GM23338 (cell line): ENCODE results near the gene TSPEAR. TPM values are rescaled to one million over a fixed set of nuclear protein-coding genes. Genes with fewer than 3 reads are reported as not detected.

Experiments
- ATAC-seq: fragments of 200-7000 bp; cut with Tn5 transposase; 3 replicates; pipeline ENCODE4 v1.9.1; 2020
- DNase-seq: peaks from one replicate; pipeline ENCODE4 v3.0.0-alpha.2; 2015; ENCODE audit warnings: low spot score
- H2AFZ ChIP-seq: fragments of 200-600 bp; sonication (generic); 2 replicates; pipeline ENCODE4 v1.8.0; 2016; ENCODE audit warnings: antibody characterized with exemption, mild to moderate bottlenecking, moderate library complexity
- H3F3A ChIP-seq: fragments of 200-600 bp; sonication (generic); replicated peaks from 2 replicates; pipeline ENCODE4 v1.8.0; 2017; ENCODE audit warnings: antibody characterized with exemption, mixed run types, low read depth
- H3K27ac ChIP-seq: fragments of 200-600 bp; sonication (generic); 2 replicates; pipeline ENCODE4 v1.6.1; 2016; ENCODE audit warnings: low read depth
- H3K27me3 ChIP-seq: fragments of 200-600 bp; sonication (generic); 2 replicates; pipeline ENCODE4 v1.8.0; 2016; ENCODE audit warnings: mild to moderate bottlenecking, mixed run types, moderate library complexity; ENCODE audit not compliant: insufficient read depth
- H3K36me3 ChIP-seq: fragments of 200-600 bp; sonication (generic); 2 replicates; pipeline ENCODE4 v1.8.0; 2016; ENCODE audit warnings: mild to moderate bottlenecking; ENCODE audit not compliant: insufficient read depth
- H3K4me1 ChIP-seq: fragments of 200-600 bp; sonication (generic); 2 replicates; pipeline ENCODE4 v1.8.0; 2016; ENCODE audit warnings: mild to moderate bottlenecking, moderate library complexity; ENCODE audit not compliant: insufficient read depth
- H3K4me2 ChIP-seq: fragments of 200-600 bp; sonication (generic); 2 replicates; pipeline ENCODE4 v1.7.1; 2017; ENCODE audit warnings: mixed run types
- H3K4me3 ChIP-seq: fragments of 200-600 bp; sonication (generic); 2 replicates; pipeline ENCODE4 v1.6.1; 2016; ENCODE audit warnings: mixed run types
- H3K79me2 ChIP-seq: fragments of 200-600 bp; sonication (generic); replicated peaks from 2 replicates; pipeline ENCODE4 v1.8.0; 2017; ENCODE audit warnings: mild to moderate bottlenecking; ENCODE audit not compliant: insufficient read depth
- H3K9me2 ChIP-seq: fragments of 200-600 bp; sonication (generic); 2 replicates; pipeline ENCODE4 v1.8.0; 2017; ENCODE audit not compliant: insufficient read depth
- H4K20me1 ChIP-seq: fragments of 200-600 bp; sonication (generic); replicated peaks from 2 replicates; pipeline ENCODE4 v1.8.0; 2017; ENCODE audit warnings: mild to moderate bottlenecking; ENCODE audit not compliant: insufficient read depth
- H3K27ac Mint-ChIP-seq: 2 replicates; pipeline ENCODE4 v1.8.0; 2020; ENCODE audit warnings: inconsistent platforms, mild to moderate bottlenecking, moderate library complexity, mixed read lengths
- H3K27me3 Mint-ChIP-seq: 3 replicates; pipeline ENCODE4 v1.8.0; 2022; ENCODE audit warnings: low read depth, mild to moderate bottlenecking, moderate library complexity, mixed read lengths, inconsistent platforms; ENCODE audit not compliant: insufficient read depth, poor library complexity
- H3K36me3 Mint-ChIP-seq: 3 replicates; pipeline ENCODE4 v1.8.0; 2021; ENCODE audit warnings: low read depth, mild to moderate bottlenecking, inconsistent platforms, moderate library complexity, mixed read lengths
- H3K4me1 Mint-ChIP-seq: 3 replicates; pipeline ENCODE4 v1.8.0; 2020; ENCODE audit warnings: mild to moderate bottlenecking, inconsistent platforms, mixed read lengths
- H3K4me3 Mint-ChIP-seq: 3 replicates; pipeline ENCODE4 v1.8.0; 2021; ENCODE audit warnings: moderate library complexity, mild to moderate bottlenecking, inconsistent platforms, mixed read lengths
- H3K9me3 Mint-ChIP-seq: 3 replicates; pipeline ENCODE4 v1.8.0; 2020; ENCODE audit warnings: moderate library complexity, mild to moderate bottlenecking, inconsistent platforms, mixed read lengths
- CREB1 ChIP-seq: fragments of 250-450 bp; sonication (Bioruptor Pico); IDR thresholded peaks from 2 replicates; pipeline ENCODE4 v1.5.0; 2020; ENCODE audit warnings: low read depth, mild to moderate bottlenecking, moderate library complexity
- ETS1 ChIP-seq: IDR thresholded peaks from 2 replicates; pipeline ENCODE4 v1.6.1; 2016; ENCODE audit warnings: antibody characterized with exemption
- EZH2 ChIP-seq: fragments of 200-600 bp; sonication (generic); IDR thresholded peaks from one replicate; pipeline ENCODE4 v1.8.0; 2017; ENCODE audit warnings: antibody characterized with exemption, mild to moderate bottlenecking, low read depth; ENCODE audit not compliant: unreplicated experiment
- JUNB ChIP-seq: IDR thresholded peaks from one replicate; pipeline ENCODE4 v1.6.1; 2016; ENCODE audit warnings: antibody characterized with exemption; ENCODE audit not compliant: unreplicated experiment
- NANOG ChIP-seq: IDR thresholded peaks from 2 replicates; pipeline ENCODE4 v1.6.1; 2016; ENCODE audit warnings: antibody characterized with exemption, borderline replicate concordance
- POLR2AphosphoS5 ChIP-seq: IDR thresholded peaks from 2 replicates; pipeline ENCODE4 v1.6.1; 2016; ENCODE audit warnings: antibody characterized with exemption, low read depth
- STAT1 ChIP-seq: IDR thresholded peaks from one replicate; pipeline ENCODE4 v1.6.1; 2016; ENCODE audit warnings: antibody characterized with exemption; ENCODE audit not compliant: unreplicated experiment
- ZNF114 ChIP-seq: fragments of 250-450 bp; sonication (Bioruptor Pico); IDR thresholded peaks from 2 replicates; pipeline ENCODE4 v1.5.0; 2020; ENCODE audit warnings: mild to moderate bottlenecking, moderate library complexity
- ZNF331 ChIP-seq: fragments of 250-450 bp; sonication (Bioruptor Pico); IDR thresholded peaks from 2 replicates; pipeline ENCODE4 v1.5.0; 2020; ENCODE audit warnings: low read depth, mild to moderate bottlenecking, moderate library complexity
- polyA plus RNA-seq: library from polyadenylated mRNA; unstranded; fragments of >200 nt; fragmentation: Nextera tagmentation; extraction: Ambion mirVana; gene quantifications from 2 replicates; pipeline ENCODE4 v1.2.1, GENCODE V29; 2016
- total RNA-seq: library from RNA; depleted of rRNA; stranded (reverse); fragments of >200 nt; shearing (Covaris generic); gene quantifications from 2 replicates; pipeline ENCODE4 v1.2.3, GENCODE V29; 2014

TSPEAR gene
- total and polyA plus RNA-seq, 2 experiments from 2014 or later = 0.35 to 0.92 TPM

DNA sequence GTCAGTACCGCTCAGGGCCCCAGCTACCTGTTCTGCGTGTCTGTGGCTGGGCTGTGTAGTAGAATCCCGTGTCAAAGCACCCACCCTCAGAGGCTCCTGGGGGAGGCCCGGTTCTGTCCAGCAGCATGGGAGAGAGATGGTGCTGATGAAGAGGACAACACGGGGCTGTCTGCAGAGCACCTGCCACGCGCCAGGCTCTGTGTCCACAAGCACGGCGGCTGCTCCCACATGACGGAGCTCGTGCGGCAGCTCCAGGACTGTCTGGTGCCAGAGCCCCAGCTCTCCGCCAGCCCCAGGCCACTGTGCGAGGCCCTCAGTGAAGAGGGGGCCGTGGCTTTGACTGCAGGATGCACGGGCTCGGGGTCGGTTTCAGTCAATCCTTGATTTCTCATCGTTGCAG, 42.0 kb upstream of the TSPEAR start:
- peaks cover 25% of the 10 kb centered on the region for H3K4me1 ChIP-seq
- no peak for DNase-seq
- H3K79me2 ChIP-seq = no peaks in the 10 kb centered on the region
- no peaks in the 10 kb centered on the region for H3K27me3 ChIP-seq
- H3F3A ChIP-seq = peaks cover 5% of the 10 kb centered on the region; the same call in 1 of the 2 replicates
- H3K4me3 ChIP-seq = no peak overlapping the region
- H3K27me3 Mint-ChIP-seq = peaks cover 7% of the 10 kb centered on the region
- no peak overlapping the region for H2AFZ ChIP-seq
- H3K36me3 Mint-ChIP-seq = peaks cover 7% of the 10 kb centered on the region; the same call in 2 of the 3 replicates
- H3K4me3 Mint-ChIP-seq = no peak overlapping the region
- H3K9me2 ChIP-seq = no peaks in the 10 kb centered on the region
- H3K36me3 ChIP-seq = no peaks in the 10 kb centered on the region; the same call in 1 of the 2 replicates
- no peak for TF ChIP-seq EZH2
- no peak for TF ChIP-seq POLR2AphosphoS5
- TF ChIP-seq ETS1 = no peak
- TF ChIP-seq STAT1 = no peak
- no peak for TF ChIP-seq ZNF331
- no peak for TF ChIP-seq CREB1 (CRISPR knock-in tag)
- TF ChIP-seq ZNF114 (CRISPR knock-in tag) = no peak
- no peak overlapping the region for H3K4me2 ChIP-seq
- no peak overlapping the region for H3K27ac Mint-ChIP-seq
- H4K20me1 ChIP-seq = no peaks in the 10 kb centered on the region
- H3K9me3 Mint-ChIP-seq = peaks cover 14% of the 10 kb centered on the region
- H3K4me1 Mint-ChIP-seq = peaks cover 33% of the 10 kb centered on the region
- no peak for ATAC-seq
- H3K27ac ChIP-seq = no peak overlapping the region

DNA sequence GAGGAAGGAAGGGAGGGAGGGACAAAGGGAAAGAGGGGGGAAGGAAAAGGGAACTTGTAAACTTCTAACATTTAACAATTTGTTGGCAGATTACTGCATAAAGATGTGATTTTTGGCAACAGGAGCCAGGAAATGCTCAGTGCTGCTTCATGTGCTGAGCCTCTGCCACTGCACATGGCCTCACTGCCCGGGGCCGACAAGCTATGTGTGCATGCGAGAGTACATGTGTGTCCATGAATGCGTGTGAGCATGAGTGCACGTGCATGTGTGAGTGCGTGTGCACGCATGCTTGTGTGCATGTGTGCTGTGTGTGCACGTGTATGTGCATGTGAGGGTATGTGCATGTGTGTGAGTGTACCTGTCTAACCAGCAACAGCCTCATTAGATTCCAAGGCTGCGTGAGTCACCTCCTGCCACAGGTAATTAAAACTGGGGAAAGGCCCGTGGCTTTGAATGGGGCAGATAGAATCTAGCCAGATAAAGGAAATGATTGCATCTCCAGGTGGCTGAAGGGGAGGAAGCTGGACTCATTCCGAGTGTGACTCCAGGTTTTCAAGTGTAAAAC, 41.4 kb upstream of the TSPEAR start:
- no peak for ATAC-seq
- H3K36me3 ChIP-seq = no peaks in the 10 kb centered on the region; the same call in 1 of the 2 replicates

More for the DNA sequence above, 41.4 kb upstream of the TSPEAR start:
- Histone ChIP-seq H3K27me3 (no peaks in the 10 kb centered on the region), H3K4me3 (no peak overlapping the region), H3K9me2 (no peaks in the 10 kb centered on the region), H3K79me2 (no peaks in the 10 kb centered on the region), H3F3A (peaks cover 7% of the 10 kb centered on the region; the same call in 1 of the 2 replicates), H2AFZ (peak overlapping the region; percentile 43; the same call in 1 of the 2 replicates), H3K27ac (no peak overlapping the region), H3K4me1 (peaks cover 31% of the 10 kb centered on the region), H3K4me2 (no peak overlapping the region), H4K20me1 (no peaks in the 10 kb centered on the region)
- TF ChIP-seq ETS1 (no peak), NANOG (no peak), ZNF331 (no peak), JUNB (no peak)
- H3K27ac Mint-ChIP-seq = no peak overlapping the region
- H3K27me3 Mint-ChIP-seq = peaks cover 7% of the 10 kb centered on the region
- H3K36me3 Mint-ChIP-seq = peaks cover 7% of the 10 kb centered on the region; the same call in 2 of the 3 replicates
- peaks cover 38% of the 10 kb centered on the region for H3K4me1 Mint-ChIP-seq
- H3K9me3 Mint-ChIP-seq = peaks cover 16% of the 10 kb centered on the region
- H3K4me3 Mint-ChIP-seq = no peak overlapping the region
- DNase-seq = no peak
